CD4-positive, alpha-beta T cell (primary cell): ENCODE results near the gene C14orf180. TPM values are rescaled to one million over a fixed set of nuclear protein-coding genes. Genes with fewer than 3 reads are reported as not detected.

Experiments
- ATAC-seq: fragments of 200-7000 bp; cut with Tn5 transposase; one replicate; pipeline ENCODE4 v1.10.0; 2022; ENCODE audit warnings: mild to moderate bottlenecking; ENCODE audit not compliant: poor library complexity
- CTCF ChIA-PET: fragments of 350-600 bp; sonication (Branson Sonifier 250); formaldehyde crosslinking; loops from one replicate; lab custom pipeline; 2021; ENCODE audit warnings: antibody characterized with exemption, inconsistent platforms; lab: Charles Lee
- POLR2A ChIA-PET: fragments of 350-600 bp; sonication (Branson Sonifier 250); formaldehyde crosslinking; loops from one replicate; lab custom pipeline; 2021; ENCODE audit warnings: antibody characterized with exemption, inconsistent platforms; lab: Charles Lee
- DNase-seq, 14 experiments: peaks; one replicate each; pipeline ENCODE4 v3.0.0-alpha.2; 2013 to 2020; ENCODE audit warnings: mixed read lengths in 2 of 14
- H3K27ac ChIP-seq, 2 donors: one replicate each; pipeline versions ENCODE4 v1.5.1 to v1.7.0; 2013; ENCODE audit warnings: low read length in 2 of 2, low read depth in 1 of 2, mild to moderate bottlenecking in 1 of 2
- H3K27me3 ChIP-seq, 2 experiments: 1 replicate in 1 of 2; 2 replicates in 1 of 2; pipeline versions ENCODE4 v1.6.1 to v1.7.0; 2013; ENCODE audit warnings: low read length in 2 of 2, control low read depth in 1 of 2, mild to moderate bottlenecking in 1 of 2, moderate library complexity in 1 of 2; ENCODE audit not compliant: insufficient read depth in 2 of 2, control insufficient read depth in 1 of 2
- H3K36me3 ChIP-seq: one replicate; pipeline ENCODE4 v1.6.1; 2013; ENCODE audit warnings: low read length, control low read depth; ENCODE audit not compliant: insufficient read depth
- H3K4me1 ChIP-seq: one replicate; pipeline ENCODE4 v1.6.1; 2013; ENCODE audit warnings: low read length, control low read depth; ENCODE audit not compliant: insufficient read depth
- H3K4me3 ChIP-seq: one replicate; pipeline ENCODE4 v1.5.1; 2013; ENCODE audit warnings: mild to moderate bottlenecking, low read length, moderate library complexity
- H3K9me3 ChIP-seq, 2 experiments: 1 replicate in 1 of 2; 2 replicates in 1 of 2; pipeline versions ENCODE4 v1.6.1 to v1.7.0; 2013; ENCODE audit warnings: low read length in 2 of 2, mild to moderate bottlenecking in 2 of 2, control low read depth in 1 of 2, moderate library complexity in 1 of 2; ENCODE audit not compliant: control insufficient read depth in 1 of 2, insufficient read depth in 1 of 2
- H3K27ac Mint-ChIP-seq: one replicate; pipeline ENCODE4 v1.8.0; 2020; ENCODE audit warnings: mixed read lengths
- H3K27me3 Mint-ChIP-seq: one replicate; pipeline ENCODE4 v1.8.0; 2021; ENCODE audit warnings: mixed read lengths
- H3K36me3 Mint-ChIP-seq: one replicate; pipeline ENCODE4 v1.8.0; 2021; ENCODE audit warnings: low read depth, mixed read lengths
- H3K4me1 Mint-ChIP-seq: one replicate; pipeline ENCODE4 v1.8.0; 2021; ENCODE audit warnings: low read depth, mixed read lengths
- H3K4me3 Mint-ChIP-seq: one replicate; pipeline ENCODE4 v1.8.0; 2020; ENCODE audit warnings: mild to moderate bottlenecking, mixed read lengths
- H3K9me3 Mint-ChIP-seq: one replicate; pipeline ENCODE4 v1.8.0; 2020; ENCODE audit warnings: mixed read lengths
- intact Hi-C, 2 experiments: fragments of 100-400 bp; cut with DNase I in 1 of 2; cut with micrococcal nuclease in 1 of 2; formaldehyde crosslinking; loops; one replicate each; pipeline versions ENCODE4 v1.15.1 to v1.9.0; 2023 to 2025; cut with DNase I, micrococcal nuclease
- polyA plus RNA-seq, 2 donors: library from polyadenylated mRNA; unstranded; fragments of 120-200 nt; gene quantifications; one replicate each; pipeline ENCODE4 v1.2.1, GENCODE V29; 2013
- total RNA-seq, 174 experiments: library from RNA in 2 of 174; stranded (reverse) in 2 of 174; gene quantifications; one replicate each; pipeline ENCODE4 v1.2.3 and lab custom pipeline; 2021 to 2026
- TF ChIP-seq, protein P1 (sequence below): fragments of 200-600 bp; IDR thresholded peaks from one replicate; pipeline ENCODE4 v1.8.0; 2022; ENCODE audit warnings: antibody characterized with exemption, mild to moderate bottlenecking

Gene C14orf180
- total RNA-seq (not detected), total RNA-seq (lab: John Stamatoyannopoulos, UW) (0 to 0.10 (median 0) reads per million in 172 experiments)
- not detected for polyA plus RNA-seq (2013, experiment 1 of 2)
- polyA plus RNA-seq (2013, experiment 2 of 2): 0.07 TPM

DNA sequence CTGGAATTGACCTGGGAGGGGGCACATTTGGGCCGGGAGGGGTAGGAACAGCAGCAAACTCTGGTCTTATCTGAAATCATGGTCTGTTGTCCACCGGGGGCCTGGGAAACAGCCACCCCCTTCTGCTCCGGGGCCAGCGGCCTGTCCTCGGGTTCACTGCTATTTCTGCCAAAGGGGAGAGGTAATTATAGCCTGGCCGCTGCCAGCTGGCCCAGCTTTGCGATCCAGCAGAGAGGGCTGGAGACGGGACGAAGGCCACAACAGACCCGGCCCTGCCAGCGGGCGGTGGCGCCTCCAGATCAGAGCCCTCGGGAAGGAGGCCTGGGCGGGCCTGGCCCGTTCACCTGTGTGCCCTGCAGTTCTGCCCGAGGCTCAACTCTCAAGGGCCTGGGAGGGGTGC, at the start of gene C14orf180:
TSS of gene C14orf180 (plus strand) at position 258 of the 400 bp plus-strand sequence. CDS start 6,667 bp downstream, outside the sequence.
- no peak within 1 kb of the TSS for H3K4me3 ChIP-seq
- no peak within 1 kb of the TSS for H3K27ac Mint-ChIP-seq
- peaks cover 0 to 7% of the 10 kb centered on the region in 2 experiments for H3K9me3 ChIP-seq
- H3K27ac ChIP-seq: no peak within 1 kb of the TSS
- no peak within 1 kb of the TSS for H3K4me3 Mint-ChIP-seq
- peaks cover 8% of the 10 kb centered on the region for H3K27me3 Mint-ChIP-seq
- H3K4me1 ChIP-seq: no peaks in the 10 kb centered on the region
- no peaks in the 10 kb centered on the region for H3K36me3 ChIP-seq
- peaks cover 5% of the 10 kb centered on the region in 2 experiments for H3K27me3 ChIP-seq
- CTCF ChIA-PET: no interaction called here
- no peaks in the 10 kb centered on the region for H3K9me3 Mint-ChIP-seq
- POLR2A ChIA-PET: no interaction called here
- no peaks in the 10 kb centered on the region for H3K36me3 Mint-ChIP-seq
- intact Hi-C loops: no loop called here
- TF ChIP-seq, protein P1, sequence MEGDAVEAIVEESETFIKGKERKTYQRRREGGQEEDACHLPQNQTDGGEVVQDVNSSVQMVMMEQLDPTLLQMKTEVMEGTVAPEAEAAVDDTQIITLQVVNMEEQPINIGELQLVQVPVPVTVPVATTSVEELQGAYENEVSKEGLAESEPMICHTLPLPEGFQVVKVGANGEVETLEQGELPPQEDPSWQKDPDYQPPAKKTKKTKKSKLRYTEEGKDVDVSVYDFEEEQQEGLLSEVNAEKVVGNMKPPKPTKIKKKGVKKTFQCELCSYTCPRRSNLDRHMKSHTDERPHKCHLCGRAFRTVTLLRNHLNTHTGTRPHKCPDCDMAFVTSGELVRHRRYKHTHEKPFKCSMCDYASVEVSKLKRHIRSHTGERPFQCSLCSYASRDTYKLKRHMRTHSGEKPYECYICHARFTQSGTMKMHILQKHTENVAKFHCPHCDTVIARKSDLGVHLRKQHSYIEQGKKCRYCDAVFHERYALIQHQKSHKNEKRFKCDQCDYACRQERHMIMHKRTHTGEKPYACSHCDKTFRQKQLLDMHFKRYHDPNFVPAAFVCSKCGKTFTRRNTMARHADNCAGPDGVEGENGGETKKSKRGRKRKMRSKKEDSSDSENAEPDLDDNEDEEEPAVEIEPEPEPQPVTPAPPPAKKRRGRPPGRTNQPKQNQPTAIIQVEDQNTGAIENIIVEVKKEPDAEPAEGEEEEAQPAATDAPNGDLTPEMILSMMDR: no peak
- H3K4me1 Mint-ChIP-seq: no peaks in the 10 kb centered on the region
- ATAC-seq (no peak), DNase-seq (no peak)

DNA sequence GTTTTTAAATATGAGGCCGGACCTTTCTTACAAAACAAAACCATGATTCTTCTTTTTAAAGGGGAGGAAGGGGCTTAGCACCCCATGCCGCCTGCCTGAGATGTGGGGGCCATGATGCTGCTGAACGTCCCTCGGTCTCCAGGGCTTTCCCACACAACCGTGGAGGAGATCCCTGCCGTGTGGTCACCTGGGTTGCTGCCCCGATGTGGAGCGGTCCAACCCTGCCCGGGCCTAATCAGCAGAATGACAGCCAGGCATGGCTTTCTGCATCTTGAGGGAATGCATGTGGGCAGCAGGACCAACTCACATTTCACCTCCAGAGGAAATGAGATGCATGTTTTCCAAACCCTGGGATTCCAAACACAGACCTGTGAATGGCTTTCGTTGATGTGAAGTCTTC, 48.9 kb upstream of the C14orf180 start:
- Mint-ChIP-seq H3K27me3 (peaks cover 17% of the 10 kb centered on the region), H3K4me1 (peaks cover 8% of the 10 kb centered on the region), H3K36me3 (no peaks in the 10 kb centered on the region), H3K4me3 (no peak overlapping the region), H3K27ac (no peak overlapping the region), H3K9me3 (peaks cover 24% of the 10 kb centered on the region)
- Histone ChIP-seq H3K4me3 (no peak overlapping the region), H3K9me3 (peaks cover 5 to 41% of the 10 kb centered on the region in 2 experiments), H3K27ac (no peak overlapping the region), H3K4me1 (no peaks in the 10 kb centered on the region), H3K36me3 (no peaks in the 10 kb centered on the region), H3K27me3 (peaks cover 4 to 9% of the 10 kb centered on the region in 2 experiments)
- POLR2A ChIA-PET: no interaction called here
- CTCF ChIA-PET: no interaction called here
- ATAC-seq: no peak
- intact Hi-C loops: no loop called here
- no peak for DNase-seq
- TF ChIP-seq, protein P1: no peak

DNA sequence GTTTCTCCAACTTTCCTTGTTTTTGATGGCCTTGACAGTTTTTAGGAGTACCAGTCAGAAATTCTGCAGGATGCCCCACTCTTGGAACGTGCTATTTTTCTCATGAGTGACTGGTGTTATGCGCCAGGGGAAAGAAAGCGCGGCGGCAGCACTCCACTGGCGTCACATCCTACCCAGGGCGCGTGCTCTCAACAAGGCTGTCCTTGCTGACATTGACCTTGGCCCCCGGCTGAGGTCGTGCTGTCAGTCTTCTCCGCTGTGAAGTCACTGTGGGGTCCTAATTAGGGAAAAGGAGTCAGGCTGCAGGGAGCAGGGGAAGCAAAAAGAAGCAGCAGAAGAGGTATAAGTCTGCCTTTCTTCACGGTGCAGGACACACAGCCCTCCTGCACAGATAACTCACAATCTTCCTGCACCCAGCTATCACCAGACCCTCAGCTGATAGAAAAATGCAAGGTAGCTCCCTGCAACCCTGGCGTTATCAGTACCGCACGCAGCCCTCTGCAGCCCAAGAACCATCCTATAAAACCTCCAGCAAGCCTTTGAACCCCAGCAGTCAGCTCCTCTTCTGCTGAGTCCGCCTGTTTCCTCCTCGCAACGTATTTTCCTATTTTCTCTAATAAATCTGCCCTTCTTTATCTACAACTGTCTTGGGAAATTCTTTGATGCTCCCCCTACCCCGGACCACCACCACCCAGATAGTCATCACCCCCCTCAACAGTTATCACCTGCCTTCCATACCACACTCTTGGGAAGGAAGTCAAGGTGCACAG, 48.0 kb upstream of the C14orf180 start:
- peaks cover 8% of the 10 kb centered on the region for H3K4me1 Mint-ChIP-seq
- H3K36me3 Mint-ChIP-seq: no peaks in the 10 kb centered on the region
- no peak overlapping the region for H3K4me3 ChIP-seq
- H3K27me3 ChIP-seq: peaks cover 4 to 9% of the 10 kb centered on the region in 2 experiments
- H3K27me3 Mint-ChIP-seq: peaks cover 17% of the 10 kb centered on the region
- H3K36me3 ChIP-seq: no peaks in the 10 kb centered on the region
- H3K9me3 Mint-ChIP-seq: peaks cover 24% of the 10 kb centered on the region
- H3K4me1 ChIP-seq: no peaks in the 10 kb centered on the region
- H3K4me3 Mint-ChIP-seq: no peak overlapping the region
- DNase-seq (no peak), ATAC-seq (no peak)
- H3K9me3 ChIP-seq: peaks cover 5 to 41% of the 10 kb centered on the region in 2 experiments
- intact Hi-C loops: no loop called here
- no peak overlapping the region for H3K27ac Mint-ChIP-seq
- H3K27ac ChIP-seq: no peak overlapping the region
- CTCF ChIA-PET: no interaction called here
- TF ChIP-seq, protein P1: no peak
- POLR2A ChIA-PET: no interaction called here
